Putamen (tissue), 1 donor: ENCODE results near the gene FAM187B.
"Not testable (repeated sequence)": the region's sequence is repeated elsewhere in the genome, so short reads cannot be mapped to it uniquely, and the experiment has no call there.

Source experiments
- DNase-seq: peaks from one replicate; pipeline ENCODE4 v3.0.0-alpha.2; 2016; ENCODE audit warnings: low spot score

Gene FAM187B

DNA sequence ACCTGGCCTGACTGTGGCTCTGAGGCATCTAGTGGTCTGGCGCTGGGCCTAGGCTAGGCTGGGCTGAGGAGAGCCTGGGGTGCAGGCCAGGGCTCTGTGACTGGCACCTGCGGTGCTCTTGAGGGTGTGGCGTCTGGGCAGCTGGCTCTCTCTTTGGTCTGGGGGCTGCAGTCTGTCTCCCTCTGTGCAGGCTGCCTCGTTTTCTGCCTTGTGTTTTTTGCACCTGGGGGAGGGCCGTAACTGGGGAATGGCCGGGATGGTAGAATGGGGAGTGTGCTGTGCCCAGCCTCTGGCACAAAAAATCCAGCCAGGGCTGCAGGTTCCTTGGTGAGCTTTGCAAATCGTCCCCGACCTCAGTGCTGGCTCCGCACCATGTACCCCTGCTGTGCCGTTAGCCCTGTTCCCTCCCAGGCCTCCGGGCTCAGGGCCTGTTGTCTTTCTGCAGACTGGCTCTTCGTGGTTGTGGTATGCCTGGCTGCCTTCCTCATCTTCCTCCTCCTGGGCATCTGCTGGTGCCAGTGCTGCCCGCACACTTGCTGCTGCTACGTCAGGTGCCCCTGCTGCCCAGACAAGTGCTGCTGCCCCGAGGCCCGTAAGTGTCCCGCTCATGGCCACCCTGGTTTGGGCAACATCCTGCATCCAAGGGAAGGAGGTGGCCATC is 33.7 kb upstream of the FAM187B start:
- DNase-seq, result no peak

- no peak for DNase-seq
Measured at GRCh38 chr19:35261356-35262100, 33.0 kb upstream of the FAM187B start.

DNA sequence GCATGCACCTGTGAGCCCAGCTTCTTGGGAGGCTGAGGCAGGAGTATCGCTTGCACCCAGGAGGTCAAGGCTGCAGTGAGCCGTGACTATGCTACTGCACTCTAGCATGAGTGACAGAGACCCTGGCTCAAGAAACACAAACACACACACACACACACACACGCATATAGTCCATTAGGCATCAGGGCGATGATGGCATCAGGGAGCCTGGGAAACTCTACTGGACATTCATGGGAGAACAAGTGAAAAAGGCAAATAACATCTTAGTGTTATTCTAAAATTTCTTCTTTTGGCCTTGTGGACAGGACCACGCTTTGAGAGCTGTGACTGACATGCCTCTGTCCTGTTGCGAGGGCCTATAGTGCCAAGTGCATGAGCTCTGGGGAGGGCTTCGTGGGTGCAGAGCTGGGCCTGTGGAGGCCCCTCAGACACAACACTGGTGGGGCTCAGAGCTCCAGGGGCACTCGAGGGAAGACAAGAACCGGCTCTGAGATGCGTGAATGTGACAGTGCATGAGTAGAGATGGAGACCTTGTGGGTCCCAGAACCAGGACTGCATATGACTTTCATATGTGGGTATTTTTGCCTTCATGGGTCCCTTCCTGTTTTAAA is 32.3 kb upstream of the FAM187B start:
- DNase-seq, result no peak

- DNase-seq, result no peak
Measured at GRCh38 chr19:35257113-35257461, 28.5 kb upstream of the FAM187B start.

- DNase-seq, result no peak
Measured at GRCh38 chr19:35256566-35256965, 28.0 kb upstream of the FAM187B start.

DNA sequence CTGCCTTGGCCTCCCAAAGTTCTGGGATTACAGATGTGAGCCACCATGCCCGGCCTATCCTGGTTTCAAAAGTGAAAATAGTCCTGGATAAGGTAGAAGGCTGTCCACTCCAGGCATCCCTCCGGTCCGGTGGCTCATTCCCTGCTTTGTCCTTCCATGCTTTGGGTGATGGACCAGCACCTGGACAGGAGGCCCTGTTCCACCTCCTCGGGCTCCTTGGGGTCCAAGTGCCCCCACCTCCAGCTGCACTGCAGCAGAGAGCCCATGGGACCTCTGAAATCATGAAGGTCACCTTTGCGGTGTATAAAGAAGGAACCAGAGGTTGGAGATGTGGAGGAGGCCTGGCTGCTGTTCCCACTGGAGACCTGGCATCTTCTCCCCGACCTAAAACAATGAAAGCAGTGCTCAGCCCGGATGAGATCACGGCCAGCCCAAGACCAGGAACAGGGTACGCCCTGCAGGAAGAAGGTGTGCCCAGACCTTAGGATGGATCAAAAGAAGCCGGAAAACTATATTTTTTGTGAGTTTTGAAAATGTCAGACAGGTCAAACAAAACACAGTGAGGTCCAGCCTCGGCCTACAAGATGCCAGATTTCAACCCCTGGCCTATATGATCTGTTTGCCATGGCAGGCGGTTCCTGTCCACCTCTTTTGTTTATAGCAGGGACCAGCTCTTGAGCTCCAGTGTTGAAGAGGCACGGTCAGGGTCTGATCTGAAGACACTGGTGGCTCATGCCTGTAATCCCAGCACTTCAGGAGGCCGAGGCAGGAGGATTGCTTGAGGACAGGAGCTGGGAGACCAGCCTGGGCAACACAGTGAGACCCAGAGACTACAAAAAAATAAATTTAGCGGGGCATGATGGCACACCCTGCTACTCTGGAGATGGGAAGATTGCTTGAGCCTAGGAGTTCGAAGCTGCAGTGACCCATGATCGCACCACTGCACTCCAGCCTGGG is 26.1 kb upstream of the FAM187B start:
- DNase-seq, result no peak

GRCh38 chr19:35253316-35254286 is 25.1 kb upstream of the FAM187B start:
- DNase-seq, result no peak

DNA sequence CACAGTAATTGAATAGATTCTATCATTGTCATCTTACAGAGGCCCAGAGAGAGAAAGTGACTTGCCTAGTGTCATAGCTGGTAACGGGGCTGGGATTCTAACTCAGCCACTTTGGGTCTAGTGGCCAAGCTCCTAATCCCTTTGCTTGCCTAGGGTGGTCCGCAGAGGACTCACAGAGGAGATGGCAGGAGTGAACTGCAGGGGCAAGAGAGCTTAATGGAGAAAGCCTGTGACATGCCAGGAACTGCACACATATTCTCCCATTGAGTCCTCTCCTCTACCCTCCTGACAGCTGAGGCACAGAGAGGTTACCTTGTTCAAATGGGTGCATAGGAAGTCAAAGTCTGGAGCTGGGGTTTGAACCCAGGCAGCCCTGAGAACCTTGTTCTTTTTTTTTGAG is 22.9 kb upstream of the FAM187B start:
- no peak for DNase-seq

GRCh38 chr19:35249848-35250711 is 21.5 kb upstream of the FAM187B start:
- no peak for DNase-seq

GRCh38 chr19:35249146-35249847 is 20.8 kb upstream of the FAM187B start:
- DNase-seq, result no peak

- no peak for DNase-seq
Measured at GRCh38 chr19:35248310-35249145, 20.0 kb upstream of the FAM187B start, which contains the start of gene LSR. Gene LSR (plus strand): TSS chr19:35249002. CDS start chr19:35249023, 21 bp downstream.

DNA sequence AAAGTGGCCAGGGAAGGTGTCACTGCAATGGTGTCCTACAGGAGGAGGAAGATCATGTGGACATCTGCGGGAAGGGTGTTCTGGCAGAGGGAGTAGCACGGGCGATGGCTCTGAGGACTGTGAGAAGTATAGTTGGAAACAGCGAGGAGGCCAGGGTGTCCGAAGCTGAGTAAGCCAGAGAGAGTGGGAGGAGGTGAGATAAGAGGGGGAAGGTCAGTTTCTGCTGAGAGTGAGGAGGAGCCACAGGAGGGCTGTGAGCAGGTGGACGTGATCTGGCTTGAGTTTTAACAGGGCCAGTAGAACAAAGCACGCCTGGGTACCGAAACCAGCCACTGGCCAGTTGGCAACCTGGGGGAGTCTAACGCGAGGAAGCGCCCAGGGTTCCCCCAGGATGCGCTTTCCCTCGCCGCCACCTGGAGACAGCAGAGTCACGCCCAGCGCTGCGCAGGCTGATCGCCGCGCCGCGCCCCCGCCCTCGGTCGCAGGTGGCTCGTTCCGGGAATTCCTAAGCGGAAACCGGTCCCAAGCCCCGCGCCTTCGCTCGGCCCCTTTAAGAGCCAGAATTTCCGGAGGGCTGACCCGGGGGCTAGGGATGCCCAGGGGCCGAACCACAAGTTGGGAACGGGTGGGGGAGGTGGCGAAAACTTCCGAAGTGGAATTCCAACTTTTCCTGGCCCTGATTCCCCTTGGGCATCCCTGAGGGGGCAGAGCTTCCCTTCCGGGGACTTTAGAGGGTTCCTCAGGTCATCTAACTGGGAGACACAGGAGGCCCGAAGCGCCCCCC is 19.2 kb upstream of the FAM187B start:
- no peak for DNase-seq

- DNase-seq, result no peak
Measured at GRCh38 chr19:35246466-35247092, 18.0 kb upstream of the FAM187B start.

DNA sequence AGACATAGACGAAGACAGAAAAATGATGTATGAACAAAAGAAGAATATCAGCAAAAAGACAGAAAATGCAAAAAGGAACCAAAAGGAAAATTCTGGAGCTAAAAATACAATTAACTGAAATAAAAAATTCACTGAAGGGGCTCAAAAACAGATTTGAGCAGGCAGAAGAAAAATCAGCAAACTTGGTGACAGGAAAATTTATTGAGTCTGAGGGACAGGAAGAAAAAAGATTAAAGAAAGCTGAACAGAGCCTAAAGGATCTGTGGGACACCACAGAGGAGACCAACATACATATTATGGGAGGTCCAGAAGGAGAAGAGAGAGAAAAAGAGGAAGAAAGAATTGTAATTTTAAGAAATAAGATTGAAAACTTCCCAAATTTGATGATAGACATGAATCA is 12.9 kb upstream of the FAM187B start:
- DNase-seq, result no peak

DNA sequence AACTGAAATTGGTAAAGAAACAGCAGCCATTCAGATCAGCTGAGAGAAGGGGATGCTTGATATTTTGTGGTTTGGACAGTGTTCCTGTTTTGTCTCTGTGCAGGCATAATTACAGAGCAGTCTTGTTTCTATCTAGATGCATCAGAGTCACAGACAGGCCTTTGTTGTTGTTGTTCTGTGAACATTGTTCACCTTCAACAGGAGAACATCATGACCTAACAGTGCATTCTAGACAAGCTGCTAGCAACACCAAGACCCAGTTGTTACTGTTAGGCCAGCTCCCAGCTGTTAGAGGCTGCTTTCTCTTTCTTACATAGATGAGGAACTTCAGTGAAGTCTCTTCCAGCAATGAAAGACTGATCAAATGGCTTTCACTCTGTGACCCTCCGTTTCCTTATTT is 11.8 kb upstream of the FAM187B start:
- no peak for DNase-seq

- DNase-seq, result not testable (repeated sequence)
Measured at GRCh38 chr19:35239597-35239996, 11.1 kb upstream of the FAM187B start.
